ENCODE data around the gene CCDC3.
"Not testable (repeated sequence)": the region's sequence is repeated elsewhere in the genome, so short reads cannot be mapped to it uniquely, and the experiment has no call there.

CCDC3 gene

DNA sequence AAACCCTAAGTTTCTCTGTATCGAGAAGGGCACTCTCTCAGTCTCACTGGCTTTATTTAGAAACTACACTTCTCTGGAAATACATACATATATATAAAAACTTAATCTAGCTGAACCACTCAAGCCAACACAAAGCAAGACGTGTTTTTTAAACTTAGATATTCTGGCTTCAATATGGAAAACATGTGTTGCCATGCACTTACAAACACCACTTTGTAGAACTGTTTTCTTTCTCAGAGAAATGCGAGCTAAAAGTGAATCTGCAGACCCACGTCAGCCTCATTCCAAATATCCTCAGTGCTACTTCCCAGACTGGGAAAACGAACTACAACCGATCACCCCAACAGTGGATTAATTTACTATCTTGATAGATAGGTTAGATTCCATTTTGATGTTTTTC, 1.7 kb downstream of the CCDC3 start:
- DNase-seq: no peak

DNA sequence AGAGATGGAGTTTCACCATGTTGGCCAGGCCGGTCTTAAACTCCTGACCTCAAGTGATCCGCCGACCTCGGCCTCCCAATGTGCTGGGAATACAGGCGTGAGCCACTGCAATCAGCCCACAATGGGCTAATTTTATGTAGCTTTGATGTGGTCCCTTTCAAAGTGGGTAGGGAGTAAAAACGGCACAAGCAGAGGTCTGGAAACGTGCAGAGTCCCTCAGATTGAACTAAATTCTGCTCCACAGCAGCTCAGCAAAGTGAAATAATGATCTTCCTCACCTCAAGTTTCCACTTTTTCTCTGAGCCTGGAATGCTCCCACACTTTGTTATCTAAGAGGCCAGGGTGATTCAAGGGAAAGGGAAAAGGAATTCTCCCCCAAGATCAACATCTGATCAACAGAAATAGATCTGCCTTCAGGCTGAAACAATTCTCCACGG, 6.1 kb downstream of the CCDC3 start:
- no peak for DNase-seq

DNA sequence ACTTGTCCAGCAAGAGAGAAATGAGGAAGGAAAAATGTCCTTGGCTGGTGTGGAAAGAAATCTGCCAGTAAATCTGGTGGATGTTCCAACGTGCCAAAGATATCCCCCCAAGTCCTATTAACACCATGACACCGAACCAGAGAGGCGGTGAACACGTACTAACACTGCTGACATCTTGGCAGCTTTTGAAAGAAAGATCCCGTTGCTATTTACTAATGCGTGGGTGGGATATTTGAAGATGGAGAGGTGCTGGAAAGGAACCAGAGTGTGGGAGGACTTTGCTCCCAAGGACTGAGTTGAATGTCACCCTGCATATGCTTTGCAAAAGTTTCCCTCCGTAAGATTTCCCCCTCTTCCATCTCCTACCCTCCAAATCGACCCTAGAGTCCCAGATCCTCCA, 7.9 kb downstream of the CCDC3 start:
- no peak for DNase-seq

DNA sequence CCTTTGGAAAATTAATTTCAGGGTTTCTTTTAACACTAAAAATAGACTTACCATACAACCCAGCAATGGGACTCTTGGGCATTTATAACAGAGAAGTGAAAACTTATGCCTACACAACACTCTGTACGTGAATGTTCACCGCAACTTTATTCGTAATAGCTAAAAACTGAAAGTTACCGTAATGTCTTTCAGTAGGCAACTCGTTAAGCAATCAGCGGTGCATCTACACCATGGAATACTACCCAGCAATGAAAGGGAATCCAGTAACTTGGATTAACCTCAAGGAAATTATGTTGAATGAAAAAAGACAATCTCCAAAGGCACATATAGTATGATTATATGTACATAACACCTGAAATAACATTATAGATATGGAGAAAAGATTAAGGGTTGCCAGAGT, 16.2 kb downstream of the CCDC3 start:
- no peak for DNase-seq

DNA sequence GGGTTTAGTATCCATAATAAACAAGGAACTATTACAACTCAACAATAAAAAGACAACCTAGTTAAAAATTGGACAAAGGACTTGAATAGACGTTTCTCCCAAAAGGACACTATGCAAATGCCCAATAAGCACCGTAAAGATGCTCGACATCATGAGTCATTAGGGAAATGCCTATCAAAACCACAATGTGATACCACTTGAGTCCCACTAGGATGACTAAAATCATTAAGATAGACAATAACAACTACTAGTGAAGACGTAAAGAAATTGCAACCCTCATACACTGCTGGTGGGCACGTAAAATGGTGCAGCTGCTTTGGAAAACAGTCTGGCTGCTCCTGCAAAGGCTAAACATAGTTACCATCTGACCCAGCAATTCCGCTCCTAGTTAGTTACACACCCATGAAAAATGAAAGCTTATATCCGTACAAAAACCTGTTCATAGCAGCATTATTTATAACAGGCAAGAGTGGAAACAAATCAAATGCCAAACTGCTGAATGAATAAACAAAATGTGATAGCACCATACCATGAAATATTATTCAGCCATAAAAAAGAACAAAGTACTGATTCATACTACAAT, 17.3 kb downstream of the CCDC3 start:
- DNase-seq: no peak

DNA sequence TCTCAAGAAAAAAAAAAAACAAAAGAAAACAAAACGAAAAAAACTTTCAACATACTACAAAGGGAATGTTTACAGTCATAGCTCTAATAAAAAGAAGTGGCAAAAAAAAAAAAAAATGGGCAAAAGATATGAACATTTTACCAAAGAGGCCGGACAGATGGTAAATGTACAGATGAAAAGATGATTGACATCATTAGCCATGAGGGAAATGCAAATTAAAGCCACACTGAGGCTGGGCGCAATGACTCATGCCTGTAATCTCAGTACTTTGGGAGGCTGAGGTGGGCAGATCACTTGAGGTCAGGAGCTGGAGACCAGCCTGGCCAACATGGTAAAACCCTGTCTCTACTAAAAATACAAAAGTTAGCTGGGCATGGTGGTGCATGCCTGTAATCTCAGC, 17.9 kb downstream of the CCDC3 start:
- DNase-seq: not testable (repeated sequence)

DNA sequence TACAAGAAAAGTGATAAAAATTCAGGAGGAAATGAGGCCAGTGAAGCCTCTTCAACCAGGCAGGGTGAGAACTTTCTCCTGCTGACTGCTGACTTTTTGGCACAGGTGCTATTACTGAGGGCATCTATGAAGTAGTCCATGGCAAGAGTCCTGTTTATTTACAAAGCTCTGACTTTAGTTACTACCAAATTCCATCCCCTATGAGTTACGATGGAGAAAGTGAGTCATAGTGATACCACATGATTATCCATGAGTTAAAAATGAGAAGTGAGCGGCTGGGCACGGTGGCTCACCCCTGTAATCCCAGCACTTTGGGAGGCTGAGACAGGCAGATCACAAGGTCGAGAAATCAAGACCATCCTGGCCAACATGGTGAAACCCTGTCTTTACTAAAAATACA, 19.9 kb downstream of the CCDC3 start:
- DNase-seq: no peak

DNA sequence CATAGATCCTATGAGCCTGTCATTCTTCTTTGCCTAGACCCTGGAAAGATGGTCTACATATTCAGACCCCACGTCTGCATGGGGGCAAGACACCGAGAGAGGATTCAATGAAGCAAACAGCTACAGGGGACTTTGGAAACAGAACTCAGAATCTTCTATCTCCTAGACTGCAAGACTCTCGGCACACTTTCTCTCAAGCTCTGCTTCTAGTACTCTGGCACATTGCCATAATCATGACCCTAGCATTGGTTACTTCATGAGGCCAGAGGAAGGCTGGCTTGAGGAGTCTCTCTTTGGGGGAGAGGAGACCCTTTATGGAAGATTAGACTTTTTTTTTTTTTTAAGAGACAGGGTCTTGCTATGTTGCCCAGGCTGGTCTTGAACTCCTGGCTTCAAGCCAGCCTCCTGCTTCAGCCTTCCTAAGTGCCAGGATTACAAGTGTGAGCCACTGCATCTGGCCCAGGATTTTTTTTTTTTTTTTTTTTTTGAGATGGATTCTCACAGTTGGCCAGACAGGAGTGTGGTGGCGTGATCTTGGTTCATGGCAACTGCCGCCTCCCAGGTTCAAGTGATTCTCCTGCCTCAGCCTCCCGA, 20.7 kb downstream of the CCDC3 start:
- no peak for DNase-seq

DNA sequence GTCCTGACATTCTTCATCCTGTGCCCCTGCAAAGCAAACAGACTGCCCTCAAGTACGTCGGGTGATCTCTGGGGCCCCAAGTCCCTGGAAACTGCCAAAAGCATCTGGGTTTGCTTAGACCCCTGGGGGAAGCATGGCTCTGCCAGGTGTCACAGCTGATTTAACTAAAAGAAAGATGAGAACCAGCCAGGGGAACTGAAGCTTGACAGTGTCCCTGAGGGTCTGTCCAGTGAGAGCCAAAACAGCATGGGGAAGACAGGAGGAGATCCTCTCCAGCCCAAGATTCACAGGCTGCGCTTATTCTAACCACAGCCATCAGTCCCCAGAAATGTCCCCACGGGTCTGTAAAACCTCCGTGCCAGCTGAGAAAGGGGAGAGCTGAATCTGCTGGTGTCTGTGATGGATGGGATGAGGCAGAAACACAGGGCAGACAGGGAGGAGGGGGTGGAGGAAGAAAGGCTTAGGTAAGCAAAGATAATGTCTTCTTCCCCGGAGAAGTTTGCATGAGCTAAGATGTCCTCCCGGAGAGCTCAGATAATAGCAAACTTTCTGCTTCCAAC, 21.3 kb downstream of the CCDC3 start:
- no peak for DNase-seq

DNA sequence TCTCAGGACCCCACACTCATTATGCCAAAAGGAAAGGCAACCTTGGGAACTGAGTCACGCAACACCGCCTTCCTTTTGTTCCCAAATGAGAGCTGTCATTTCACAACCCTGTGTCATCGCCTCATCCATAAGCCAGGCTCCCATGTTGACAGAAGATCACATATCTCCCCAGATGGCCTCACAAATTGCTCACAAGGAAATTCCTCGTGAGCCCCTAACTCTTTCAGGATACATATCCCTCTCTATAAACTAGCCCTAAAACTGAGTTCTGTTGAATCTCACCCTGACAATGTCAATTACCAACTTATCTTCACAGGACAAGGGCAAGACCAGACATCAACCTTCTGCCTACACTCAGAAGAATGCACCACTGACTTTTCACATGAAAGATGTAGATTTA, 22.6 kb downstream of the CCDC3 start:
- DNase-seq: no peak

DNA sequence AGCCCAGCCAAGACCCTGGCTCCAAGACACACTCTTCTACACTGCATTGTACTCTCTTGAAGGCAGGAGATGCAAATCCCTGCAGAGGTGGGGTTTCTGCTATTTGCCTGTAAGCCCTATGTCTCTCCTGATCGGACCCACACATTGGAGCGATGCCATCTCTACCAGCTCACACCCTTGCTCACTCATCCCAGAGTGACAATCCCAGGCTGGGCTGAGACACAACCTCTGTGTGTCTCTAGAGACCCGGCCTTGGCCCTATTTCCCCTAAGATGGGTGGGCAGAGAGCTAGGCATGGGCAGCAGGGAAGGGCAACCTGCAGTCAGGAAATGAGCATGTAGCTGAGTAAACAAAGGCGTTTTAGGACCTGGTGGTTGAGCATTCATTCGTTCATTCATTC, 25.6 kb downstream of the CCDC3 start:
- no peak for DNase-seq

DNA sequence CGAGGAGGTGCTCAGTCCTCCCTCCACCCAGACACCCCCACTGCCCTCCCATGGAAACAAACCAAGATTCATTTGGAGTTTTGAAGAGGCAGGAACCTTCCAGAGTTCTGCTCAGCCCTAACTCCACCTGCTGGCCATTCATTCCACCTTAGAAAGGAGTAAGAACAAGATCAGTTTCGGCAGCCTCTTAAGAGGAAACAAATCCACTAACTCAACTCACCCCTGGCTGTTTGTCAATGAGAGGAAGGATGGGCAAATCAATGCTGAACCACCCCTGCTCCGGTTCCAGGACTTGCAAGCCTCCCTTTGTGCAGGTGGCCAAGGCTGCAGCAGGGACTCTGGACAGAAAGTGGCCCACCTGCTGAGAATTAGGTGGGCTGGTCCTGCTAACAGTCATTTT, 26.2 kb downstream of the CCDC3 start:
- DNase-seq: no peak

DNA sequence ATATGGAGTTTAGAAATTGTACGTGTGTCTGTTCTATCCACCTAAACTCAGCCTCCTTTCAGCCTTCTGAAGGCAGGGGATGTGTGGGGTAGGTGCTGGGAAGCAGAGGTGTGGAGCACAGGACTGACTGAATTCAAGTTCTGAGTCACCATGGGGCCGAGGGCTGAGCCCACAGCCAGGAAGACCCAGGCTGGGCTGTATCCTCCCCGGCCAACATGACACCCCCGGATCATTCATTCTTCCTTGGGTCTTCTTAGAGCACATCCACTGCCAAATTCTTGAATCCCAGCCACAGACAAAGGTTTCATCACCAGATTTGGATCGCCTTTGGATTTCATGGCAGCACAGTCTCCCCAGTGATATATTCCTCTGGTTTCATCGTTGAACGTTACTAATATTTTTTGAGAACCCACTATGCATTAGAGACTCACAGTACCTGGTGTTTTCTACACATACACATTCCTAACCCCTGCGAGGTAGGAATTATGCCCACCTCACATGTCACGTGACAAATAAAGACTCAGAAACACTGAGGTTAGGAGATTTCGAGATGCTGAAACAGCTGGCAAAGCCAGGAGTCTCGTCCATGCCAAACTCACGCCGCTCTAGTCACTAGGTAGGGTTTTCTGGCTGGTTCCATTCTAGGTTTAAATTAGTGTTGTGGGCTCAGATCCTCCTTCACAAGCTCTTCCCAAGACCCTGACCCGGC, 26.9 kb downstream of the CCDC3 start:
- DNase-seq: no peak

DNA sequence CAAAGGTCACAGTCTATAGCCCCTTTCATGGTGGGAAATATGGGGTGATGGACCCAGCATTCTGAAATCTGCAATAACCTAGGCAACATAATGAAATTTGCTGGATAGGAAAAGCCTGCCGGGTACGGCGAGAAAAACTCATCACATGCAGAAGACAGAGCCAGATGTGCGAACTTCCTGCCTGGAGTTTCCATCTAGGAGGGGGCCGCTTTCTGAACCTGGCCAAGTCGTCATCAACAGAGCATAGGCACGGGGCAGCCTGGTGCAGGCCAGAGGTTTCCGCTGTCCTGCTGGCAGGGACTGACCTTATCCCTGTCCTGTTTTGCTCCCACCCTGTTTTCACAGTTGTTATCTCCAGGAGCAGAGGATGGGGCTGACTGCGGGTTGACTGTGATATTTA, 27.4 kb downstream of the CCDC3 start:
- no peak for DNase-seq

DNA sequence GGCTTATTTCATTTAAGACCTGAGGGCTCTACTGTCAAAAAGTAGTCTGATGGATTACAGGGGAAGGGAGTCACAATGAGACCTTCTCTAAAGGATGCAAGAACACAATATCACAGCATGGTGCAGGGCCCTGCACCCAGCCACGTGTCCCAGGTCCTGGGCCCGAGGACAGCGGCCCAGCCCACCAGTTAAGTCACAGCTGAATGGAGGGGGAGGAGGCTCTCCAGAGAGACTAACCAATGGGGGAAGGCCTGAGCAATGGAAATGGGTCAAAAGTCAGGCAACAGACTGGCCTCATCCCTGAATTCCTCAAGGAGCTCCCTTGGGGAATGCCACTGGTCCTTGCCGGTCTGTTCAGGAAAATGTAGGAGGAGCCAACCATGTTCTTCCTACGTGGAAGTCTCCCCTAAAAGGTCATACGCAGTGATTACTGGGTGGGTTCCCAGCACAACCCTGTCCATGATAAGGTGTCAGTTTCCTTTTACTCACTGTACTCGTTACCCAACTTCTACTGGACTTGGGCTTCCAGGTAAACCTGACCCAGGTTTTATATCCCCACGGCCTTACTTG, 28.3 kb downstream of the CCDC3 start:
- DNase-seq: no peak

DNA sequence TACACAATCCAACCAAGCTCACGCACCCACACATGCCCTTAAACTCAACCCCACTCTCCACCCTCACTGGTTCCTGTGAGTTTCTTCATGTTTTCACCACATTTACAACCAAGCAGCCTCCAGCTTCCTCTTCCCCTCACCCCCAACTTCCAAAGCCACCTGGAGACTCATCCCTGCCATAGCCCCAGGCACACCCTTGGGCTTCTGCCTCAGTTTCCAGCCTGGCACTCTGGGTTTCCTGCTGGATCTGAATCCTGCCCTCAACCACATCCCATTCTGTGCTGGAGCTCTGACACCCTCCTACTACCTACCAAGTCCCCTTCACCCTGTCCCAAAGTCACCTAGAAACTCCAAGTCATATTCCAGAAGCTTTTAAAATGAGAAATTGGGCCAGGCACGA, 29.4 kb downstream of the CCDC3 start:
- no peak for DNase-seq

DNA sequence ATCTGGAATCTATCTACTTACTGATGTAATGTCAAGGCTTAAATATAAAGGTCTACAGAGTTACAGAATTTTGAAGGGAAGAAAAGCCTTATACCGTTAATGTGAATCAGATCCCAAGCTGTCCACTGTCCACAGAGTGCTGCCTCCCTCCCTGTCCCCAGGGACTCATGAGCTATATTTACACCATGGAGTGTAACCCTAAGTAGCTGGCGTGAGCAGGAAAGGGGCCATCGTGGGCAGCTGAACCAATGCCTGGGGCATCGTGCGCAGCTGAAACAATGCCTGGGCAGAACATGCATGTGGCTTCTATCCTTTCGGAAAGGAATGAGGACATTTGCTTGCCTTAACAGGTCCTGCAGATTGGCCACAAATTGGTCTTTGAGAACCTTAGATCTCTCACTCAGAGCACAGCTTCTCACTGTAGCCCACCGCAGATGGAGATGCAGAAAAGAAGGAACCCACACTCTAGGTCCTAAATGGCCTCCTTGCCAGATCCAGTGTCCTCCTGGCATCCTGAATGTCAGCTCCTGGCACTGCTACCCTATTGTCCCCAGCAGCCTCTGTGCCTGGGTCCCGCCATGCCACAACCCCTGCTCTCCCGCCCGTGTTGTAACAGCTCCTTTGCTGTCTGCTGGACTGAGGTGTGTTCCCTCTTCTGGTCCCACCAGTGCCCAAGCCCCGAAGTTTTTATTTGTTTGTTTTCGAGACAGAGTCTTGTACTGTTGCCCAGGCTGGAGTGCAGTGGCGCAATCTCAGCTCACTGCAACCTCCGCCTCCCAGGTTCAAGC, 30.3 kb downstream of the CCDC3 start:
- no peak for DNase-seq

DNA sequence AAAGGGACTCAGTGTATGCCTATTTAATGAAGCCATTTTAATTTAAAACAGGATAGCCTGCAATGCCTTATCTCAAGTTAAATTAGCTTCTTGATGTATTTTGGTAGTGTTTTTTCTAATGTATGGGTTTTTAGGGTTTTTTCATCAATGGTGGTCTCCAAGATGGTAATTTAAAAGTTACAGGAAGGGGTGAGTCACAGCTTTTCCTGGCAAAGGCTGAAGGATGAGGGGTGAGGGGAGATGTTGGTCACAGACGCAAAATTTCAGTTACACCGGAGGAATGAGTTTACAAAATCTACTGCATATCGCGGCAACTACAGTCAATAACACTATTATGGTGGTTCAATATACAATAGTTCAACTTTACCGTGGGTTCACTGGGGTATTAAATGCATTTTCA, 31.6 kb downstream of the CCDC3 start:
- no peak for DNase-seq

DNA sequence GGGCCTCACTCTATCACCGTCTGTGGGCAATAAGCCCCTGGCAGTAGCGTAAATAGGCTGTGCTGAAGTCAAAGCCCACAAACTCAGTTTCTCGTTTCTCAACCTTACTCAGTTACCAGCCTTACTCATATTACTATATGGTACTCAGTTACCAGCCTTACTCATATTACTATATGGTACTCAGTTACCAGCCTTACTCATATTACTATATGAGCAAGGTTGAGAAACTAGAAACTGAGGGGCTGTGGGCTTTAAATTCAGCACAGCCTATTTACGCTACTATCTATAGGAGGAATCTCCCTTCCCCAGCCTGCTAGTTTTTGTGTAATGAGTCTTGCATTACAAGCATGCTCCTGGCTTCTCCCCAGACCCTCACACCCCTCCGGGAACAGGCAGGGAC, 35.4 kb downstream of the CCDC3 start:
- DNase-seq: no peak

DNA sequence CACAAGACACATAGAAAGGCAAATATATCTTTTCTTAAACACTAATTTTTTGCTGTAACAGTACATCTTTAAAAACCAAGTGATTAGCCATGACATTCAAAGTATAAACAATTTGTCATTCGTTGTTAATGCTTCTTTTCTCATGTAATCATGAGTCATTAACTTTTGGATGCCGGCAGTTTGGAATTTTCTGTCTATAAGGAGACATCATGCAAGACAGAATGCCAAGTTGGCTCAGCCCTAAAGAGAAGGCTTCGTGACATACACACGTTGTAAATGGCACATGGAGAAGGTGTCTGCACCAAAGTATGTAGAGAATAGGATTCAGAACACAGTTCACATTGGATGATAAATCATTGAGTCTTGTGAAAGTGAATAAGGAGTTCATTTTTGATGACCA, 35.9 kb downstream of the CCDC3 start:
- DNase-seq: no peak

DNA sequence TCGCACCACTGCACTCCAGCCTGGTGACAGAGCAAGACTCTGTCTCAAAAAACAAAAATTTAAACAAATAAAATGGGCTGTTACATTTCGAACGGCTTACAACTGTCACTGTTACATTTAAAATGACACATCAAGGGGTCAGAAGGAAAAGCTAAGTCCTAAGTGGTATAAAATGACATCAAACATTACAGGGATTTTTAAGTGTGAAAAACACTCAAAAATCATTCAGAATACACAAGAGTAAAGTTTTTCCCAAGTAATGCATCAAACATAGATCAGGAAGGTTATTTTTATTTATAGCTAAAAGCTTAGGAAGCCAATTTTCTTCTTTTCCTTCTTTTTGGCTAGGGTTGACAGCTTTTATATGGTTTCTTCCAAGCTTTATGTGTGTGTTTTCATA, 39.0 kb downstream of the CCDC3 start:
- DNase-seq: no peak

DNA sequence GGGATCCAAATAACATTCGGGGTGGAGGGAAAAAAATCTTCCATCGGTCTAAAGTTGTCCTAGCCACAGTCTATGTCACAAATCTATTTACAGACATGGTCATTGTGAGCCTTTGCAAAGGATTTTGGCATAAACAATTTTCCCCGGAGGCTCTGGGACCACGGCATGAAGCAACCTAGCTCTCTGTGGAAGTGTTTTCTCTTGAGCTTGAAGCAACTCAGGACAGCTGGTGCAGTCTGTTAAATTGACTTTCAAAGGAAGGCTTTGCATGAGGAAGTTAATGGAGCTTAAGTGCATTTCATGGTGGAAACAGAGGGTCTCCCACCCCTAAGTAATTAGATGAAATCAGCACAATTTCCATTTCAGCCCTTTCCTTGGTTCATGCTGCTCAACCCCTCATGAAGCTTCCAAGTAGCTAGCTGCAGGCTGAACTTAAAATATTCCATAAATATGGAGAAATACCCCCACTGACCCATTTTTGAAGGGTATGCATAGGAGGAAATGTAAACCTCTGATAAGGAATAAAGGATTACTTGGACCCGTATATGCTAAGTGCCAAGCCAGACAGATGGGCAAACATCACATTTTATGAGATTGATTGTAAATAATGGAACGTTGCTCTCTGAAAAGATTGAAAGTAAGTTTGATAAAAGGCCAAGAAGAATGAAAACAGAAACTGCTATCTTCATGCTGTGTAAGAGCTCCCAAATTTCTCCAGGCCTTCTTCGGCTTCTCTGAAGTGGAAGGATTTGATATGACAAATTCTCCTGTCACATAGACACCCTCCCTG, 39.9 kb downstream of the CCDC3 start:
- DNase-seq: no peak
